Hematopoietic multipotent progenitor cell treated with erythropoietin and hydrocortisone succinate and interleukin-3 and kit ligand, for 6 days (in vitro differentiated cells): ENCODE measurements around the gene CRY1.
"Not testable (repeated sequence)": the region's sequence is repeated elsewhere in the genome, so short reads cannot be mapped to it uniquely, and the experiment has no call there.

Experiments used
- DNase-seq: peaks from one replicate; pipeline ENCODE4 v3.0.0-alpha.2; 2015

CRY1 gene

GRCh38 chr12:107107381-107107780 is 14.0 kb upstream of the CRY1 start:
- no peak for DNase-seq

- no peak for DNase-seq
Measured at GRCh38 chr12:107106241-107107025, 13.1 kb upstream of the CRY1 start.

- no peak for DNase-seq
Measured at GRCh38 chr12:107105410-107105703, 12.0 kb upstream of the CRY1 start.

GRCh38 chr12:107103516-107103915 is 10.2 kb upstream of the CRY1 start:
- no peak for DNase-seq

GRCh38 chr12:107103097-107103496 is 9.7 kb upstream of the CRY1 start:
- no peak for DNase-seq

- DNase-seq = no peak
Measured at GRCh38 chr12:107102294-107102693, 8.9 kb upstream of the CRY1 start.

GRCh38 chr12:107101651-107102050 is 8.3 kb upstream of the CRY1 start:
- no peak for DNase-seq

- DNase-seq = no peak
Measured at GRCh38 chr12:107099917-107100316, 6.6 kb upstream of the CRY1 start.

GRCh38 chr12:107096571-107096970 is 3.2 kb upstream of the CRY1 start:
- no peak for DNase-seq

- peak; percentile 11 for DNase-seq
Measured at GRCh38 chr12:107094183-107094448, 767 bp upstream of the CRY1 start.

- DNase-seq = peak; percentile 67
Measured at GRCh38 chr12:107092669-107093416, 506 bp downstream of the CRY1 start.

- peak; percentile 89 for DNase-seq
Measured at GRCh38 chr12:107091989-107092641, 1.2 kb downstream of the CRY1 start.

GRCh38 chr12:107091381-107091780 is 2.0 kb downstream of the CRY1 start:
- peak; percentile 13 for DNase-seq

- no peak for DNase-seq
Measured at GRCh38 chr12:107090711-107091110, 2.6 kb downstream of the CRY1 start.

GRCh38 chr12:107088912-107089311 is 4.4 kb downstream of the CRY1 start:
- DNase-seq = no peak

GRCh38 chr12:107086314-107086713 is 7.0 kb downstream of the CRY1 start:
- DNase-seq = no peak

- no peak for DNase-seq
Measured at GRCh38 chr12:107081778-107082177, 11.6 kb downstream of the CRY1 start.

- DNase-seq = peak; percentile 17
Measured at GRCh38 chr12:107080299-107080698, 13.1 kb downstream of the CRY1 start.

- DNase-seq = peak; percentile 55
Measured at GRCh38 chr12:107079172-107080011, 14.0 kb downstream of the CRY1 start.

- not testable (repeated sequence) for DNase-seq
Measured at GRCh38 chr12:107073266-107073665, 20.1 kb downstream of the CRY1 start.

- no peak for DNase-seq
Measured at GRCh38 chr12:107066691-107067090, 26.7 kb downstream of the CRY1 start.

GRCh38 chr12:107064687-107065086 is 28.7 kb downstream of the CRY1 start:
- no peak for DNase-seq

- no peak for DNase-seq
Measured at GRCh38 chr12:107064243-107064642, 29.1 kb downstream of the CRY1 start.
